ENCODE results near the gene DPH2.

Gene DPH2

GRCh38 chr1:43976890-43977289, 7.1 kb downstream of the DPH2 start:
- DNase-seq (ENCODE audit: low spot score in 2 of 2) (no peak), ATAC-seq (replicated peaks; ENCODE audit: extremely low read depth, poor library complexity, severe bottlenecking) (no peak)
- Mint-ChIP-seq H3K36me3 (ENCODE audit: insufficient read depth) (peaks cover 14% of the 10 kb centered on the region), H3K27ac (ENCODE audit: low read depth) (no peak overlapping the region), H3K4me1 (peaks cover 38% of the 10 kb centered on the region), H3K4me3 (peak overlapping the region; percentile 89), H3K27me3 (no peaks in the 10 kb centered on the region), H3K9me3 (no peaks in the 10 kb centered on the region)

GRCh38 chr1:43977376-43978263, 7.8 kb downstream of the DPH2 start:
- no peaks in the 10 kb centered on the region for H3K27me3 Mint-ChIP-seq
- no peak for DNase-seq (ENCODE audit: low spot score in 2 of 2)
- H3K36me3 Mint-ChIP-seq (ENCODE audit: insufficient read depth) = peaks cover 14% of the 10 kb centered on the region
- H3K9me3 Mint-ChIP-seq = no peaks in the 10 kb centered on the region
- peak overlapping the region; percentile 89 for H3K4me3 Mint-ChIP-seq
- no peak for ATAC-seq (replicated peaks; ENCODE audit: extremely low read depth, poor library complexity, severe bottlenecking)
- no peak overlapping the region for H3K27ac Mint-ChIP-seq (ENCODE audit: low read depth)
- H3K4me1 Mint-ChIP-seq = peaks cover 38% of the 10 kb centered on the region

GRCh38 chr1:43978264-43978550, 8.4 kb downstream of the DPH2 start:
- H3K27me3 Mint-ChIP-seq = no peaks in the 10 kb centered on the region
- no peak overlapping the region for H3K27ac Mint-ChIP-seq (ENCODE audit: low read depth)
- no peaks in the 10 kb centered on the region for H3K9me3 Mint-ChIP-seq
- peaks cover 12% of the 10 kb centered on the region for H3K36me3 Mint-ChIP-seq (ENCODE audit: insufficient read depth)
- DNase-seq (ENCODE audit: low spot score in 2 of 2) = no peak
- peaks cover 38% of the 10 kb centered on the region for H3K4me1 Mint-ChIP-seq
- ATAC-seq (replicated peaks; ENCODE audit: extremely low read depth, poor library complexity, severe bottlenecking) = no peak
- H3K4me3 Mint-ChIP-seq = peak overlapping the region; percentile 89

- peak within 1 kb of the TSS; percentile 12 for H3K27ac Mint-ChIP-seq (ENCODE audit: low read depth)
- no peak for ATAC-seq (replicated peaks; ENCODE audit: extremely low read depth, poor library complexity, severe bottlenecking)
- DNase-seq (ENCODE audit: low spot score in 2 of 2) = no peak
- peaks cover 10% of the 10 kb centered on the region for H3K36me3 Mint-ChIP-seq (ENCODE audit: insufficient read depth)
- no peaks in the 10 kb centered on the region for H3K27me3 Mint-ChIP-seq
- H3K4me3 Mint-ChIP-seq = peak within 1 kb of the TSS; percentile 89
- no peaks in the 10 kb centered on the region for H3K9me3 Mint-ChIP-seq
- H3K4me1 Mint-ChIP-seq = peaks cover 34% of the 10 kb centered on the region
These were observed 8.9 kb downstream of the DPH2 start, which contains the start of gene B4GALT2 for GRCh38 chr1:43978551-43979260. B4GALT2 (plus strand) TSS chr1:43979210; CDS start chr1:43981161, 1,951 bp downstream.

- Mint-ChIP-seq H3K27ac (ENCODE audit: low read depth) (no peak overlapping the region), H3K27me3 (no peaks in the 10 kb centered on the region), H3K36me3 (ENCODE audit: insufficient read depth) (peaks cover 10% of the 10 kb centered on the region), H3K4me3 (peak overlapping the region; percentile 81), H3K4me1 (peaks cover 29% of the 10 kb centered on the region), H3K9me3 (no peaks in the 10 kb centered on the region)
- ATAC-seq (replicated peaks; ENCODE audit: extremely low read depth, poor library complexity, severe bottlenecking) (no peak), DNase-seq (ENCODE audit: low spot score in 2 of 2) (no peak)
These were observed 9.4 kb downstream of the DPH2 start for GRCh38 chr1:43979261-43979527.

- ATAC-seq (replicated peaks; ENCODE audit: extremely low read depth, poor library complexity, severe bottlenecking) (no peak), DNase-seq (ENCODE audit: low spot score in 2 of 2) (no peak)
- Mint-ChIP-seq H3K27me3 (no peaks in the 10 kb centered on the region), H3K27ac (ENCODE audit: low read depth) (peak overlapping the region; percentile 12), H3K9me3 (no peaks in the 10 kb centered on the region), H3K4me3 (peak overlapping the region; percentile 81), H3K36me3 (ENCODE audit: insufficient read depth) (peaks cover 8% of the 10 kb centered on the region), H3K4me1 (peaks cover 27% of the 10 kb centered on the region)
These were observed 9.9 kb downstream of the DPH2 start for GRCh38 chr1:43979528-43980254.

GRCh38 chr1:43980255-43981134, 10.7 kb downstream of the DPH2 start:
- DNase-seq (ENCODE audit: low spot score in 2 of 2) (no peak), ATAC-seq (replicated peaks; ENCODE audit: extremely low read depth, poor library complexity, severe bottlenecking) (no peak)
- H3K9me3 Mint-ChIP-seq = no peaks in the 10 kb centered on the region
- H3K4me3 Mint-ChIP-seq = peak overlapping the region; percentile 81
- no peaks in the 10 kb centered on the region for H3K27me3 Mint-ChIP-seq
- H3K36me3 Mint-ChIP-seq (ENCODE audit: insufficient read depth) = peaks cover 8% of the 10 kb centered on the region
- peak overlapping the region; percentile 12 for H3K27ac Mint-ChIP-seq (ENCODE audit: low read depth)
- peaks cover 27% of the 10 kb centered on the region for H3K4me1 Mint-ChIP-seq

- no peak overlapping the region for H3K4me3 Mint-ChIP-seq
- H3K9me3 Mint-ChIP-seq = no peaks in the 10 kb centered on the region
- H3K36me3 Mint-ChIP-seq (ENCODE audit: insufficient read depth) = peaks cover 8% of the 10 kb centered on the region
- no peaks in the 10 kb centered on the region for H3K27me3 Mint-ChIP-seq
- no peak overlapping the region for H3K27ac Mint-ChIP-seq (ENCODE audit: low read depth)
- H3K4me1 Mint-ChIP-seq = peaks cover 27% of the 10 kb centered on the region
- no peak for DNase-seq (ENCODE audit: low spot score in 2 of 2)
- ATAC-seq (replicated peaks; ENCODE audit: extremely low read depth, poor library complexity, severe bottlenecking) = no peak
These were observed 11.3 kb downstream of the DPH2 start for GRCh38 chr1:43981135-43981491.

GRCh38 chr1:43981636-43982035, 11.8 kb downstream of the DPH2 start:
- Mint-ChIP-seq H3K4me3 (no peak overlapping the region), H3K9me3 (no peaks in the 10 kb centered on the region), H3K4me1 (peaks cover 22% of the 10 kb centered on the region), H3K27me3 (no peaks in the 10 kb centered on the region), H3K36me3 (ENCODE audit: insufficient read depth) (peaks cover 8% of the 10 kb centered on the region), H3K27ac (ENCODE audit: low read depth) (no peak overlapping the region)
- DNase-seq (ENCODE audit: low spot score in 2 of 2) = no peak
- ATAC-seq (replicated peaks; ENCODE audit: extremely low read depth, poor library complexity, severe bottlenecking) = no peak

- peaks cover 4% of the 10 kb centered on the region for H3K36me3 Mint-ChIP-seq (ENCODE audit: insufficient read depth)
- H3K27ac Mint-ChIP-seq (ENCODE audit: low read depth) = no peak overlapping the region
- no peaks in the 10 kb centered on the region for H3K9me3 Mint-ChIP-seq
- no peak for DNase-seq (ENCODE audit: low spot score in 2 of 2)
- peaks cover 16% of the 10 kb centered on the region for H3K4me1 Mint-ChIP-seq
- H3K27me3 Mint-ChIP-seq = no peaks in the 10 kb centered on the region
- ATAC-seq (replicated peaks; ENCODE audit: extremely low read depth, poor library complexity, severe bottlenecking) = no peak
- no peak overlapping the region for H3K4me3 Mint-ChIP-seq
These were observed 12.4 kb downstream of the DPH2 start for GRCh38 chr1:43982241-43982640.

GRCh38 chr1:43982808-43983207, 13.0 kb downstream of the DPH2 start:
- no peak for ATAC-seq (replicated peaks; ENCODE audit: extremely low read depth, poor library complexity, severe bottlenecking)
- no peak overlapping the region for H3K4me3 Mint-ChIP-seq
- no peaks in the 10 kb centered on the region for H3K9me3 Mint-ChIP-seq

GRCh38 chr1:43983253-43983899, 13.6 kb downstream of the DPH2 start:
- Mint-ChIP-seq H3K36me3 (ENCODE audit: insufficient read depth) (peaks cover under 1% of the 10 kb centered on the region), H3K27me3 (no peaks in the 10 kb centered on the region), H3K9me3 (no peaks in the 10 kb centered on the region), H3K27ac (ENCODE audit: low read depth) (no peak overlapping the region), H3K4me3 (no peak overlapping the region), H3K4me1 (peaks cover 7% of the 10 kb centered on the region)
- DNase-seq (ENCODE audit: low spot score in 2 of 2) (no peak), ATAC-seq (replicated peaks; ENCODE audit: extremely low read depth, poor library complexity, severe bottlenecking) (no peak)

More at GRCh38 chr1:43982808-43983207, 13.0 kb downstream of the DPH2 start:
- Mint-ChIP-seq H3K27ac (ENCODE audit: low read depth) (no peak overlapping the region), H3K4me1 (peaks cover 10% of the 10 kb centered on the region), H3K27me3 (no peaks in the 10 kb centered on the region), H3K36me3 (ENCODE audit: insufficient read depth) (peaks cover 3% of the 10 kb centered on the region)
- no peak for DNase-seq (ENCODE audit: low spot score in 2 of 2)
